Endothelial cell of umbilical vein (primary cell): ENCODE data around the gene RGS6. TPM values are rescaled to one million over a fixed set of nuclear protein-coding genes. Genes with fewer than 3 reads are reported as not detected.

Source experiments
- BruUV-seq: library from RNA; stranded (reverse); fragments of 400-500 nt; replicated peaks from 2 replicates; lab custom pipeline; 2021; lab: Mats Ljungman, UMichigan
- CTCF ChIA-PET: fragments of 300-600, 350-600 bp; sonication (Branson Sonifier 250); formaldehyde crosslinking; loops from one replicate; lab custom pipeline; 2021; ENCODE audit warnings: antibody characterized with exemption, inconsistent platforms; lab: Charles Lee
- POLR2A ChIA-PET: fragments of 300-600, 350-600 bp; sonication (Branson Sonifier 250); formaldehyde crosslinking; loops from one replicate; lab custom pipeline; 2021; ENCODE audit warnings: antibody characterized with exemption, inconsistent platforms; lab: Charles Lee
- DNase-seq: peaks from one replicate; pipeline ENCODE4 v3.0.0-alpha.2; 2011; ENCODE audit warnings: low read depth, low spot score
- FAIRE-seq: peaks from 2 replicates; lab custom pipeline; 2011; peaks lifted over from hg19 to GRCh38; lab: Jason Lieb, UNC
- H2AFZ ChIP-seq: 2 replicates; pipeline ENCODE4 v1.6.0; 2012; ENCODE audit warnings: low read depth, low read length, control low read depth, inconsistent platforms
- H3K27ac ChIP-seq: 2 replicates; pipeline ENCODE4 v1.5.1; 2011; ENCODE audit warnings: low read depth, mild to moderate bottlenecking, control low read depth, low read length, moderate library complexity; ENCODE audit not compliant: insufficient read depth
- H3K27me3 ChIP-seq, 2 experiments: 2 replicates each; pipeline versions ENCODE4 v1.6.0 to v1.6.1; 2011; ENCODE audit warnings: low read length in 2 of 2, mixed read lengths in 1 of 2; ENCODE audit not compliant: control insufficient read depth in 2 of 2, insufficient read depth in 2 of 2
- H3K36me3 ChIP-seq, 2 experiments: 2 replicates in 1 of 2; 3 replicates in 1 of 2; pipeline ENCODE4 v1.5.1; 2011; ENCODE audit warnings: low read length in 2 of 2, mild to moderate bottlenecking in 1 of 2, moderate library complexity in 1 of 2; ENCODE audit not compliant: control insufficient read depth in 2 of 2, insufficient read depth in 2 of 2; ENCODE audit errors: extremely low read depth in 1 of 2
- H3K4me1 ChIP-seq: 3 replicates; pipeline ENCODE4 v1.5.1; 2011; ENCODE audit warnings: mild to moderate bottlenecking, low read length; ENCODE audit not compliant: control insufficient read depth, insufficient read depth; ENCODE audit errors: extremely low read depth
- H3K4me2 ChIP-seq: 2 replicates; pipeline ENCODE4 v1.6.1; 2011; ENCODE audit warnings: low read length, control low read depth, mixed read lengths; ENCODE audit not compliant: insufficient read depth
- H3K4me3 ChIP-seq, 3 experiments: fragments of 200-600 bp in 1 of 3; sonication (generic), shearing (Covaris generic) in 1 of 3; replicated peaks in 1 of 3; 2 replicates each; pipeline ENCODE4 v1.5.1; 2011 to 2016; ENCODE audit warnings: control low read depth in 3 of 3, low read length in 3 of 3, mild to moderate bottlenecking in 2 of 3, inconsistent platforms in 1 of 3, low read depth in 1 of 3, moderate library complexity in 1 of 3; ENCODE audit not compliant: insufficient read depth in 1 of 3
- H3K79me2 ChIP-seq: 2 replicates; pipeline ENCODE4 v1.6.0; 2012; ENCODE audit warnings: low read length, inconsistent platforms; ENCODE audit not compliant: control insufficient read depth, insufficient read depth
- H3K9ac ChIP-seq: replicated peaks from 2 replicates; pipeline ENCODE3; 2011; ENCODE audit warnings: low read length, control low read depth; ENCODE audit not compliant: insufficient read depth; ENCODE audit errors: extremely low read depth
- H3K9me1 ChIP-seq: replicated peaks from 3 replicates; pipeline ENCODE4 v1.6.0; 2011; ENCODE audit warnings: mild to moderate bottlenecking, low read length; ENCODE audit not compliant: control insufficient read depth, insufficient read depth; ENCODE audit errors: extremely low read depth
- H3K9me3 ChIP-seq: replicated peaks from 2 replicates; pipeline ENCODE4 v1.5.1; 2012; ENCODE audit warnings: low read length, inconsistent platforms; ENCODE audit not compliant: control insufficient read depth, insufficient read depth
- H4K20me1 ChIP-seq: replicated peaks from 2 replicates; pipeline ENCODE3; 2011; ENCODE audit warnings: mild to moderate bottlenecking, low read length; ENCODE audit not compliant: control insufficient read depth, insufficient read depth; ENCODE audit errors: extremely low read depth
- EZH2 ChIP-seq: IDR thresholded peaks from 2 replicates; pipeline ENCODE4 v1.6.1; 2012; ENCODE audit warnings: borderline replicate concordance, low read depth, mild to moderate bottlenecking, moderate library complexity, low read length, inconsistent platforms; ENCODE audit not compliant: severe bottlenecking
- FOS ChIP-seq: IDR thresholded peaks from 2 replicates; pipeline ENCODE4 v1.6.1; 2011; ENCODE audit warnings: mild to moderate bottlenecking, low read length, moderate library complexity, borderline replicate concordance; ENCODE audit not compliant: insufficient read depth
- GATA2 ChIP-seq: IDR thresholded peaks from 2 replicates; pipeline ENCODE4 v1.7.0; 2011; ENCODE audit warnings: low read depth, mild to moderate bottlenecking, moderate library complexity, mixed read lengths, low read length; ENCODE audit not compliant: insufficient read length, insufficient read depth
- JUN ChIP-seq: IDR thresholded peaks from 2 replicates; pipeline ENCODE4 v1.6.1; 2011; ENCODE audit warnings: borderline replicate concordance, low read depth; ENCODE audit not compliant: insufficient read length, insufficient read depth
- MYC ChIP-seq: IDR thresholded peaks from one replicate; pipeline ENCODE4 v1.6.1; 2011; ENCODE audit warnings: mild to moderate bottlenecking, low read depth, low read length
- POLR2A ChIP-seq: IDR thresholded peaks from 2 replicates; pipeline ENCODE4 v1.6.1; 2012; ENCODE audit warnings: low read depth, mild to moderate bottlenecking, control low read depth, low read length
- POLR2AphosphoS5 ChIP-seq: IDR thresholded peaks from 2 replicates; pipeline ENCODE4 v1.6.1; 2012; ENCODE audit warnings: low read depth, mild to moderate bottlenecking, control low read depth, low read length, moderate library complexity; ENCODE audit not compliant: insufficient read depth
- dilution Hi-C: fragments of 300-500 bp; cut with MboI; formaldehyde crosslinking; loops from one replicate; pipeline ENCODE4 v1.15.0; 2019; ENCODE audit warnings: low sequenced_read_pairs; ENCODE audit not compliant: extremely low pct_ligation_motif_present
- intact Hi-C: fragments of 100-400 bp; cut with micrococcal nuclease; formaldehyde crosslinking; loops from one replicate; pipeline ENCODE4 v1.10.0; 2022
- polyA plus RNA-seq, 4 experiments: library from polyadenylated mRNA; depleted of rRNA in 3 of 4; stranded (reverse) in 3 of 4; unstranded in 1 of 4; fragments of >200 nt; gene quantifications; 2 replicates each; pipeline versions ENCODE4 v1.2.1 to v1.2.3, GENCODE V29; 2011 to 2012; ENCODE audit warnings: missing spikeins in 1 of 4
- total RNA-seq: library from RNA; stranded (reverse); gene quantifications from 2 replicates; pipeline ENCODE4 v1.2.3, GENCODE V29; 2021
- TF ChIP-seq, protein P1 (sequence below), 2 donors: IDR thresholded peaks; 1 replicate in 1 of 2; 2 replicates in 1 of 2; pipeline ENCODE4 v1.5.1; 2011; ENCODE audit warnings: low read length in 2 of 2, mild to moderate bottlenecking in 2 of 2, moderate library complexity in 2 of 2, control low read depth in 1 of 2, inconsistent platforms in 1 of 2, low read depth in 1 of 2; ENCODE audit not compliant: insufficient read depth in 1 of 2; ENCODE audit errors: extremely low read depth in 1 of 2
- TF ChIP-seq, protein P2 (sequence below): IDR thresholded peaks from 2 replicates; pipeline ENCODE4 v1.6.1; 2011; ENCODE audit not compliant: insufficient read depth, insufficient read length

RGS6 gene
- total and polyA plus RNA-seq, 2 donors (not counting 3 experiments of a cell fraction or from before 2014, with no cell fraction given): not detected

DNA sequence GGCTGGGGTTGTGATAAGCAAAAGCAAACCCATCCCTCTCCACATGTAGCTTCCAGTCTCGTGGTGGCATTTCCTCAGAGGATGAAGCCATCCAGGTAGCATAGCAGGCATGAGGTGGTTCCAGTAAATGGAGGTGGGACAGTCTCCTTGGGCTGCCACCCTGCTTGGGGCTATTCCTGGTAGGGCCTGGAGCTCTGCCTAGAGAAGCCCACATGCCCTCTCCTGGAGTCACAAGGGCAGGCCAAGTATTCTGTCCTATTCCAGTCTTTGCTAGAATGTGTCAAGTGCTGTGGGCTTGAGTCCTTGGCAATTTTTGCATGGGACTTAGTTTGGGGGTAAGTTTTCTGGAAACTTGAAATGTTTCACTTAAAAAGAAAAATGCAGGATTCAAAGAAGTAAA, 491.7 kb downstream of the RGS6 start:
- DNase-seq (no peak), FAIRE-seq (no peak)
- Histone ChIP-seq H3K9me1 (no peaks in the 10 kb centered on the region), H2AFZ (no peak overlapping the region), H3K4me1 (no peaks in the 10 kb centered on the region), H3K4me2 (no peak overlapping the region), H3K79me2 (no peaks in the 10 kb centered on the region), H3K27ac (no peak overlapping the region), H3K9me3 (no peaks in the 10 kb centered on the region), H3K4me3 (no peak overlapping the region), H3K27me3 (no peaks in the 10 kb centered on the region), H4K20me1 (no peaks in the 10 kb centered on the region), H3K9ac (no peak overlapping the region), H3K36me3 (no peaks in the 10 kb centered on the region)
- ChIA-PET POLR2A (no interaction called here), CTCF (interaction anchor here (1.0 kb wide), 1 partner anchor 10 kb away, joined by 3 read pairs; no protein-coding TSS in a partner anchor)
- dilution Hi-C loops (no loop called here), intact Hi-C loops (no loop called here)
- TF ChIP-seq GATA2 (no peak), POLR2AphosphoS5 (no peak), POLR2A (no peak), EZH2 (no peak), JUN (no peak), MYC (no peak), FOS (no peak)
- TF ChIP-seq, protein P1, sequence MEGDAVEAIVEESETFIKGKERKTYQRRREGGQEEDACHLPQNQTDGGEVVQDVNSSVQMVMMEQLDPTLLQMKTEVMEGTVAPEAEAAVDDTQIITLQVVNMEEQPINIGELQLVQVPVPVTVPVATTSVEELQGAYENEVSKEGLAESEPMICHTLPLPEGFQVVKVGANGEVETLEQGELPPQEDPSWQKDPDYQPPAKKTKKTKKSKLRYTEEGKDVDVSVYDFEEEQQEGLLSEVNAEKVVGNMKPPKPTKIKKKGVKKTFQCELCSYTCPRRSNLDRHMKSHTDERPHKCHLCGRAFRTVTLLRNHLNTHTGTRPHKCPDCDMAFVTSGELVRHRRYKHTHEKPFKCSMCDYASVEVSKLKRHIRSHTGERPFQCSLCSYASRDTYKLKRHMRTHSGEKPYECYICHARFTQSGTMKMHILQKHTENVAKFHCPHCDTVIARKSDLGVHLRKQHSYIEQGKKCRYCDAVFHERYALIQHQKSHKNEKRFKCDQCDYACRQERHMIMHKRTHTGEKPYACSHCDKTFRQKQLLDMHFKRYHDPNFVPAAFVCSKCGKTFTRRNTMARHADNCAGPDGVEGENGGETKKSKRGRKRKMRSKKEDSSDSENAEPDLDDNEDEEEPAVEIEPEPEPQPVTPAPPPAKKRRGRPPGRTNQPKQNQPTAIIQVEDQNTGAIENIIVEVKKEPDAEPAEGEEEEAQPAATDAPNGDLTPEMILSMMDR (IDR thresholded peaks at IDR 0.05; ENCODE audit: extremely low read depth in 1 of 2, insufficient read depth in 1 of 2, low read depth in 1 of 2, low read length in 2 of 2): no peak
- TF ChIP-seq, protein P2, sequence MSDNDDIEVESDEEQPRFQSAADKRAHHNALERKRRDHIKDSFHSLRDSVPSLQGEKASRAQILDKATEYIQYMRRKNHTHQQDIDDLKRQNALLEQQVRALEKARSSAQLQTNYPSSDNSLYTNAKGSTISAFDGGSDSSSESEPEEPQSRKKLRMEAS: no peak
- BruUV-seq: no TSS peak
